HCT116 (cell line): ENCODE measurements around the gene CNTD1. TPM values are rescaled to one million over a fixed set of nuclear protein-coding genes. Genes with fewer than 3 reads are reported as not detected.

Experiments used
- ATAC-seq: fragments of 200-7000 bp; cut with Tn5 transposase; 2 replicates; pipeline ENCODE4 v1.9.1; 2020; ENCODE audit warnings: mild to moderate bottlenecking, moderate library complexity
- BruUV-seq: library from RNA; stranded (reverse); fragments of 400-500 nt; replicated peaks from 2 replicates; lab custom pipeline; 2021; lab: Mats Ljungman, UMichigan
- CTCF ChIA-PET: fragments of 300-600 bp; sonication (Branson Sonifier 250); formaldehyde crosslinking; loops from one replicate; lab custom pipeline; 2021; ENCODE audit warnings: antibody characterized with exemption; lab: Charles Lee
- POLR2A ChIA-PET: fragments of 300-600, 350-600 bp; sonication (Branson Sonifier 250); formaldehyde crosslinking; loops from one replicate; lab custom pipeline; 2021; ENCODE audit warnings: antibody characterized with exemption; lab: Charles Lee
- RAD21 ChIA-PET, 2 experiments: fragments of 300-600 bp; sonication (Branson Sonifier 250); formaldehyde crosslinking; loops; one replicate each; lab custom pipeline; 2023; ENCODE audit warnings: low total read pairs in 2 of 2; ENCODE audit not compliant: uncharacterized antibody in 2 of 2, unreplicated experiment in 2 of 2, low non-redundant PET in 1 of 2; lab: Charles Lee
- DNase-seq: peaks from one replicate; pipeline ENCODE4 v3.0.0-alpha.2; 2010; ENCODE audit warnings: low read depth, low spot score
- H2AFZ ChIP-seq: fragments of 200-600 bp; shearing (Covaris generic), sonication (generic); 2 replicates; pipeline ENCODE4 v1.6.1; 2017; ENCODE audit warnings: low read depth, mixed run types, mixed read lengths, antibody characterized with exemption, low read length; ENCODE audit not compliant: poor library complexity, severe bottlenecking
- H3K27ac ChIP-seq: 2 replicates; pipeline ENCODE4 v1.5.1; 2012; ENCODE audit warnings: low read depth, low read length
- H3K27me3 ChIP-seq: fragments of 200-600 bp; sonication (generic); 2 replicates; pipeline ENCODE4 v1.6.1; 2016; ENCODE audit warnings: mixed run types, low read length, mixed read lengths; ENCODE audit not compliant: insufficient read depth
- H3K36me3 ChIP-seq, 2 experiments: fragments of 200-500 bp in 1 of 2; fragments of 200-600 bp in 1 of 2; sonication (Bioruptor generic) in 1 of 2; sonication (generic) in 1 of 2; 2 replicates each; pipeline versions ENCODE4 v1.5.1 to v1.6.1; 2014 to 2016; ENCODE audit warnings: low read length in 2 of 2, inconsistent platforms in 1 of 2, mixed read lengths in 1 of 2, mixed run types in 1 of 2; ENCODE audit not compliant: insufficient read depth in 2 of 2, control insufficient read depth in 1 of 2
- H3K4me1 ChIP-seq, 2 experiments: fragments of 200-600 bp in 1 of 2; sonication (generic) in 1 of 2; 2 replicates each; pipeline versions ENCODE4 v1.5.1 to v1.6.1; 2012 to 2017; ENCODE audit warnings: low read length in 2 of 2, inconsistent platforms in 1 of 2, mild to moderate bottlenecking in 1 of 2, mixed read lengths in 1 of 2, mixed run types in 1 of 2, moderate library complexity in 1 of 2; ENCODE audit not compliant: insufficient read depth in 2 of 2, control insufficient read depth in 1 of 2
- H3K4me2 ChIP-seq: fragments of 200-600 bp; sonication (generic); 2 replicates; pipeline ENCODE4 v1.6.1; 2017; ENCODE audit warnings: mixed run types, low read length, mixed read lengths
- H3K4me3 ChIP-seq, 2 experiments: fragments of 200-600 bp in 1 of 2; sonication (generic) in 1 of 2; replicated peaks in 1 of 2; 2 replicates each; pipeline ENCODE4 v1.5.1; 2011 to 2016; ENCODE audit warnings: low read length in 2 of 2, control low read depth in 1 of 2, low read depth in 1 of 2, mild to moderate bottlenecking in 1 of 2, mixed read lengths in 1 of 2, mixed run types in 1 of 2
- H3K79me2 ChIP-seq: fragments of 200-600 bp; sonication (generic); 2 replicates; pipeline ENCODE4 v1.6.1; 2017; ENCODE audit warnings: mild to moderate bottlenecking, mixed run types, low read length, moderate library complexity, mixed read lengths; ENCODE audit not compliant: insufficient read depth
- H3K9ac ChIP-seq: fragments of 200-600 bp; sonication (generic); 2 replicates; pipeline ENCODE4 v1.6.1; 2016; ENCODE audit warnings: low read length, mixed read lengths
- H3K9me2 ChIP-seq: fragments of 200-600 bp; sonication (generic), shearing (Covaris generic); 2 replicates; pipeline ENCODE4 v1.6.1; 2017; ENCODE audit warnings: mixed run types, mild to moderate bottlenecking, moderate library complexity; ENCODE audit not compliant: insufficient read depth
- H3K9me3 ChIP-seq, 2 experiments: fragments of 200-500 bp in 1 of 2; fragments of 200-600 bp in 1 of 2; sonication (Bioruptor generic) in 1 of 2; sonication (generic) in 1 of 2; 2 replicates each; pipeline ENCODE4 v1.6.1; 2014 to 2017; ENCODE audit warnings: low read length in 2 of 2, mixed read lengths in 2 of 2, inconsistent platforms in 1 of 2, low read depth in 1 of 2, mild to moderate bottlenecking in 1 of 2, mixed run types in 1 of 2, moderate library complexity in 1 of 2; ENCODE audit not compliant: control insufficient read depth in 1 of 2, insufficient read depth in 1 of 2
- H4K20me1 ChIP-seq: fragments of 200-600 bp; sonication (generic), shearing (Covaris generic); 2 replicates; pipeline ENCODE4 v1.6.1; 2017; ENCODE audit warnings: mixed run types, mild to moderate bottlenecking, moderate library complexity; ENCODE audit not compliant: insufficient read depth
- CEBPB ChIP-seq: IDR thresholded peaks from 2 replicates; pipeline ENCODE4 v1.6.1; 2012; ENCODE audit warnings: low read depth
- EGR1 ChIP-seq: IDR thresholded peaks from 2 replicates; pipeline ENCODE4 v1.6.1; 2012; ENCODE audit warnings: low read depth
- EZH2phosphoT487 ChIP-seq: fragments of 200-600 bp; IDR thresholded peaks from 2 replicates; pipeline ENCODE4 v1.6.1; 2018; ENCODE audit warnings: antibody characterized with exemption, borderline replicate concordance
- FOSL1 ChIP-seq: IDR thresholded peaks from 2 replicates; pipeline ENCODE4 v1.6.1; 2012; ENCODE audit warnings: low read depth
- JUND ChIP-seq: IDR thresholded peaks from 2 replicates; pipeline ENCODE4 v1.6.1; 2012
- SIN3A ChIP-seq: IDR thresholded peaks from 2 replicates; pipeline ENCODE4 v1.6.1; 2012; ENCODE audit warnings: low read depth
- SP1 ChIP-seq: IDR thresholded peaks from 2 replicates; pipeline ENCODE4 v1.6.1; 2012; ENCODE audit warnings: low read depth
- TCF7L2 ChIP-seq: IDR thresholded peaks from 2 replicates; pipeline ENCODE4 v1.7.0; 2011; ENCODE audit warnings: borderline replicate concordance, inconsistent platforms; ENCODE audit not compliant: insufficient read depth, insufficient read length; ENCODE audit errors: extremely low read depth
- YY1 ChIP-seq: IDR thresholded peaks from 2 replicates; pipeline ENCODE4 v1.6.1; 2011; ENCODE audit warnings: low read length, low read depth, moderate library complexity, mild to moderate bottlenecking; ENCODE audit not compliant: insufficient replicate concordance; ENCODE audit errors: extremely low read depth
- ZFX ChIP-seq: fragments of 450-650 bp; IDR thresholded peaks from 2 replicates; pipeline ENCODE4 v1.6.1; 2017
- ZNF274 ChIP-seq: fragments of 200-500 bp; sonication (Bioruptor generic); IDR thresholded peaks from 2 replicates; pipeline ENCODE4 v1.6.1; 2014; ENCODE audit warnings: mild to moderate bottlenecking, low read depth, low read length, inconsistent platforms
- intact Hi-C: fragments of 100-400 bp; cut with micrococcal nuclease; formaldehyde crosslinking; loops from 2 replicates; pipeline ENCODE4 v1.10.0; 2022
- total RNA-seq: library from RNA; stranded (reverse); gene quantifications from one replicate; pipeline ENCODE4 v1.2.1, GENCODE V29; 2021; ENCODE audit not compliant: unreplicated experiment
- TF ChIP-seq, protein P1 (sequence below): IDR thresholded peaks from 2 replicates; pipeline ENCODE4 v1.6.1; 2012
- TF ChIP-seq, protein P2 (sequence below), 3 experiments: fragments of 200-600 bp in 1 of 3; sonication (generic) in 1 of 3; IDR thresholded peaks in 2 of 3; conservative IDR thresholded peaks in 1 of 3; 2 replicates each; pipeline ENCODE4 v1.5.1; 2012 to 2017; ENCODE audit warnings: low read depth in 2 of 3, low read length in 2 of 3, antibody characterized with exemption in 1 of 3, borderline replicate concordance in 1 of 3, control low read depth in 1 of 3, mild to moderate bottlenecking in 1 of 3, mixed read lengths in 1 of 3, mixed run types in 1 of 3, moderate library complexity in 1 of 3; ENCODE audit not compliant: insufficient read depth in 1 of 3
- TF ChIP-seq, protein P3 (sequence below): IDR thresholded peaks from 2 replicates; pipeline ENCODE4 v1.6.1; 2011; ENCODE audit warnings: mild to moderate bottlenecking, low read length, moderate library complexity; ENCODE audit not compliant: insufficient replicate concordance; ENCODE audit errors: extremely low read depth
- TF ChIP-seq, protein P4 (sequence below): IDR thresholded peaks from 2 replicates; pipeline ENCODE4 v1.6.1; 2012; ENCODE audit warnings: low read depth

CNTD1 gene
- total RNA-seq, 1 experiment from 2014 or later: not detected

DNA sequence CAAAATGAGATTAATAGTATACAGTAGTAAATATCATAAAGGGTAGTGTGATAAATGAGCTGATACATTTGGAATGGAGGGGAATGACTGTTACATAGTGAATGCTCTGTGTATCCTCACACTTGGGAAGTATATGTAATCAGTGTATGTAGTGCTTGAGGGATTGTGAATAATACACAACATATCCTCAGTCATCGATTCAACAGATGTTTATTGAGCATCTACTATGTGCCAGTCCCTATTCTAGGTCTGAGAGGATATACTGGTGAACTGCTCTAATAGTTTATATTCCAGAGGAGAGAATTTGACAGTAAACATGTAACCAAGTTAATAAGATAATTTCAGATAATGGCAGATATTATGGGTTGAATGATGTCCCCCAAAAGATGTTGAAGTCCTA lies 28.8 kb downstream of the CNTD1 start:
- TF ChIP-seq CEBPB: no peak
- TF ChIP-seq SIN3A: no peak
- TF ChIP-seq JUND: no peak
- no peak for TF ChIP-seq EZH2phosphoT487
- TF ChIP-seq ZNF274: no peak
- TF ChIP-seq, protein P1, sequence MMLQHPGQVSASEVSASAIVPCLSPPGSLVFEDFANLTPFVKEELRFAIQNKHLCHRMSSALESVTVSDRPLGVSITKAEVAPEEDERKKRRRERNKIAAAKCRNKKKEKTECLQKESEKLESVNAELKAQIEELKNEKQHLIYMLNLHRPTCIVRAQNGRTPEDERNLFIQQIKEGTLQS: no peak
- no peak for TF ChIP-seq YY1
- TF ChIP-seq TCF7L2: no peak
- TF ChIP-seq, protein P2, sequence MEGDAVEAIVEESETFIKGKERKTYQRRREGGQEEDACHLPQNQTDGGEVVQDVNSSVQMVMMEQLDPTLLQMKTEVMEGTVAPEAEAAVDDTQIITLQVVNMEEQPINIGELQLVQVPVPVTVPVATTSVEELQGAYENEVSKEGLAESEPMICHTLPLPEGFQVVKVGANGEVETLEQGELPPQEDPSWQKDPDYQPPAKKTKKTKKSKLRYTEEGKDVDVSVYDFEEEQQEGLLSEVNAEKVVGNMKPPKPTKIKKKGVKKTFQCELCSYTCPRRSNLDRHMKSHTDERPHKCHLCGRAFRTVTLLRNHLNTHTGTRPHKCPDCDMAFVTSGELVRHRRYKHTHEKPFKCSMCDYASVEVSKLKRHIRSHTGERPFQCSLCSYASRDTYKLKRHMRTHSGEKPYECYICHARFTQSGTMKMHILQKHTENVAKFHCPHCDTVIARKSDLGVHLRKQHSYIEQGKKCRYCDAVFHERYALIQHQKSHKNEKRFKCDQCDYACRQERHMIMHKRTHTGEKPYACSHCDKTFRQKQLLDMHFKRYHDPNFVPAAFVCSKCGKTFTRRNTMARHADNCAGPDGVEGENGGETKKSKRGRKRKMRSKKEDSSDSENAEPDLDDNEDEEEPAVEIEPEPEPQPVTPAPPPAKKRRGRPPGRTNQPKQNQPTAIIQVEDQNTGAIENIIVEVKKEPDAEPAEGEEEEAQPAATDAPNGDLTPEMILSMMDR (IDR thresholded peaks at IDR 0.05 in 2 of 3, conservative IDR thresholded peaks at IDR 0.05 in 1 of 3; ENCODE audit: borderline replicate concordance in 1 of 3, insufficient read depth in 1 of 3, low read depth in 2 of 3, low read length in 2 of 3): no peak
- TF ChIP-seq ZFX: no peak
- TF ChIP-seq EGR1: no peak
- TF ChIP-seq, protein P3, sequence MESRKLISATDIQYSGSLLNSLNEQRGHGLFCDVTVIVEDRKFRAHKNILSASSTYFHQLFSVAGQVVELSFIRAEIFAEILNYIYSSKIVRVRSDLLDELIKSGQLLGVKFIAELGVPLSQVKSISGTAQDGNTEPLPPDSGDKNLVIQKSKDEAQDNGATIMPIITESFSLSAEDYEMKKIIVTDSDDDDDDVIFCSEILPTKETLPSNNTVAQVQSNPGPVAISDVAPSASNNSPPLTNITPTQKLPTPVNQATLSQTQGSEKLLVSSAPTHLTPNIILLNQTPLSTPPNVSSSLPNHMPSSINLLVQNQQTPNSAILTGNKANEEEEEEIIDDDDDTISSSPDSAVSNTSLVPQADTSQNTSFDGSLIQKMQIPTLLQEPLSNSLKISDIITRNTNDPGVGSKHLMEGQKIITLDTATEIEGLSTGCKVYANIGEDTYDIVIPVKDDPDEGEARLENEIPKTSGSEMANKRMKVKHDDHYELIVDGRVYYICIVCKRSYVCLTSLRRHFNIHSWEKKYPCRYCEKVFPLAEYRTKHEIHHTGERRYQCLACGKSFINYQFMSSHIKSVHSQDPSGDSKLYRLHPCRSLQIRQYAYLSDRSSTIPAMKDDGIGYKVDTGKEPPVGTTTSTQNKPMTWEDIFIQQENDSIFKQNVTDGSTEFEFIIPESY: no peak
- no peak for TF ChIP-seq SP1
- TF ChIP-seq, protein P4, sequence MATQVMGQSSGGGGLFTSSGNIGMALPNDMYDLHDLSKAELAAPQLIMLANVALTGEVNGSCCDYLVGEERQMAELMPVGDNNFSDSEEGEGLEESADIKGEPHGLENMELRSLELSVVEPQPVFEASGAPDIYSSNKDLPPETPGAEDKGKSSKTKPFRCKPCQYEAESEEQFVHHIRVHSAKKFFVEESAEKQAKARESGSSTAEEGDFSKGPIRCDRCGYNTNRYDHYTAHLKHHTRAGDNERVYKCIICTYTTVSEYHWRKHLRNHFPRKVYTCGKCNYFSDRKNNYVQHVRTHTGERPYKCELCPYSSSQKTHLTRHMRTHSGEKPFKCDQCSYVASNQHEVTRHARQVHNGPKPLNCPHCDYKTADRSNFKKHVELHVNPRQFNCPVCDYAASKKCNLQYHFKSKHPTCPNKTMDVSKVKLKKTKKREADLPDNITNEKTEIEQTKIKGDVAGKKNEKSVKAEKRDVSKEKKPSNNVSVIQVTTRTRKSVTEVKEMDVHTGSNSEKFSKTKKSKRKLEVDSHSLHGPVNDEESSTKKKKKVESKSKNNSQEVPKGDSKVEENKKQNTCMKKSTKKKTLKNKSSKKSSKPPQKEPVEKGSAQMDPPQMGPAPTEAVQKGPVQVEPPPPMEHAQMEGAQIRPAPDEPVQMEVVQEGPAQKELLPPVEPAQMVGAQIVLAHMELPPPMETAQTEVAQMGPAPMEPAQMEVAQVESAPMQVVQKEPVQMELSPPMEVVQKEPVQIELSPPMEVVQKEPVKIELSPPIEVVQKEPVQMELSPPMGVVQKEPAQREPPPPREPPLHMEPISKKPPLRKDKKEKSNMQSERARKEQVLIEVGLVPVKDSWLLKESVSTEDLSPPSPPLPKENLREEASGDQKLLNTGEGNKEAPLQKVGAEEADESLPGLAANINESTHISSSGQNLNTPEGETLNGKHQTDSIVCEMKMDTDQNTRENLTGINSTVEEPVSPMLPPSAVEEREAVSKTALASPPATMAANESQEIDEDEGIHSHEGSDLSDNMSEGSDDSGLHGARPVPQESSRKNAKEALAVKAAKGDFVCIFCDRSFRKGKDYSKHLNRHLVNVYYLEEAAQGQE: no peak
- TF ChIP-seq FOSL1: no peak
- no peaks in the 10 kb centered on the region for H3K27me3 ChIP-seq
- BruUV-seq: no TSS peak
- CTCF ChIA-PET: no interaction called here
- peaks cover 7 to 24% of the 10 kb centered on the region in 2 experiments; a peak in 2 of 4 replicates for H3K4me1 ChIP-seq
- H4K20me1 ChIP-seq: no peaks in the 10 kb centered on the region
- no peak for DNase-seq
- intact Hi-C loops: no loop called here
- H3K36me3 ChIP-seq: no peaks in the 10 kb centered on the region
- H3K4me3 ChIP-seq: no peak overlapping the region
- H3K27ac ChIP-seq: no peak overlapping the region
- no peaks in the 10 kb centered on the region for H3K9me2 ChIP-seq
- POLR2A ChIA-PET: no interaction called here
- H2AFZ ChIP-seq: no peak overlapping the region
- no peaks in the 10 kb centered on the region for H3K9me3 ChIP-seq
- H3K79me2 ChIP-seq: peaks cover 16% of the 10 kb centered on the region
- RAD21 ChIA-PET: no interaction called here
- ATAC-seq: no peak
- no peak overlapping the region for H3K4me2 ChIP-seq
- H3K9ac ChIP-seq: no peak overlapping the region
